GM12892 (cell line): ENCODE measurements around the gene GNAI3.

ENCODE experiments used
- POLR2A ChIP-seq: IDR thresholded peaks from 2 replicates; pipeline ENCODE4 v1.6.1; 2011; ENCODE audit warnings: low read depth, low read length, control low read depth
- TAF1 ChIP-seq: IDR thresholded peaks from 2 replicates; pipeline ENCODE4 v1.6.1; 2011; ENCODE audit warnings: low read depth, mild to moderate bottlenecking, control low read depth, low read length, borderline replicate concordance

GRCh38 chr1:109603229-109603628, 54.8 kb downstream of the GNAI3 start:
- no peak for TF ChIP-seq POLR2A
- no peak for TF ChIP-seq TAF1
